Small intestine (tissue), 7 donors: ENCODE data around the gene UBE2A. TPM values are rescaled to one million over a fixed set of nuclear protein-coding genes. Genes with fewer than 3 reads are reported as not detected.

Experiments used
- DNase-seq, 2 donors: peaks; one replicate each; pipeline versions ENCODE4 v3.0.0 to v3.0.0-alpha.2; 2013
- FAIRE-seq: peaks from 2 replicates; lab custom pipeline; 2012; peaks lifted over from hg19 to GRCh38; lab: Jason Lieb, UNC
- H3K27ac ChIP-seq, 3 donors: one replicate each; pipeline ENCODE4 v1.5.1; 2013; ENCODE audit warnings: low read length in 2 of 3, mild to moderate bottlenecking in 2 of 3, control low read depth in 1 of 3, inconsistent platforms in 1 of 3, low read depth in 1 of 3, moderate library complexity in 1 of 3
- H3K27me3 ChIP-seq, 3 donors: one replicate each; pipeline ENCODE4 v1.6.1; 2013; ENCODE audit warnings: low read length in 3 of 3, inconsistent platforms in 1 of 3; ENCODE audit not compliant: control insufficient read depth in 3 of 3, insufficient read depth in 3 of 3
- H3K36me3 ChIP-seq, 3 donors: one replicate each; pipeline ENCODE4 v1.6.1; 2013; ENCODE audit warnings: low read length in 3 of 3, inconsistent platforms in 1 of 3, low read depth in 1 of 3, mild to moderate bottlenecking in 1 of 3, moderate library complexity in 1 of 3; ENCODE audit not compliant: control insufficient read depth in 3 of 3, insufficient read depth in 2 of 3
- H3K4me1 ChIP-seq, 3 donors: one replicate each; pipeline ENCODE4 v1.6.1; 2013; ENCODE audit warnings: low read length in 2 of 3, inconsistent platforms in 1 of 3, low read depth in 1 of 3, mild to moderate bottlenecking in 1 of 3, moderate library complexity in 1 of 3; ENCODE audit not compliant: control insufficient read depth in 3 of 3, insufficient read depth in 2 of 3
- H3K4me3 ChIP-seq, 3 donors: one replicate each; pipeline ENCODE4 v1.5.1; 2013; ENCODE audit warnings: low read length in 3 of 3, control low read depth in 1 of 3, inconsistent platforms in 1 of 3, low read depth in 1 of 3, mild to moderate bottlenecking in 1 of 3, moderate library complexity in 1 of 3
- H3K9me3 ChIP-seq, 2 donors: one replicate each; pipeline ENCODE4 v1.6.1; 2013; ENCODE audit warnings: low read depth in 1 of 2, low read length in 1 of 2; ENCODE audit not compliant: control insufficient read depth in 2 of 2, insufficient read depth in 1 of 2
- WGBS, 3 donors: extraction: QIAGEN DNeasy Blood & Tissue Kit; methylation state at CpG; one replicate each; pipeline ENCODE4 v1.1.7; 2013; 5-methylcytosine and 5-hydroxymethylcytosine counted together
- polyA plus RNA-seq, 4 donors: library from polyadenylated mRNA; stranded (reverse) in 3 of 4; unstranded in 1 of 4; fragments of 200-250 nt in 3 of 4; fragments of 120-200 nt in 1 of 4; gene quantifications; one replicate each; pipeline versions ENCODE4 v1.2.1 to v1.2.3, GENCODE V29; 2013
- donor health status: healthy with polysubstance abuse.
- donor health status: control.
- donor health status: control.
- donor health status: Bipolar disorder and iron deficiency.
- donor health status: healthy.

Gene UBE2A
- polyA plus RNA-seq, 4 donors = 44.3 to 80.1 (median 62.3) TPM

- Histone ChIP-seq H3K27ac (no peak overlapping the region), H3K4me1 (no peaks in the 10 kb centered on the region), H3K4me3 (no peak overlapping the region), H3K27me3 (no peaks in the 10 kb centered on the region), H3K9me3 (no peaks in the 10 kb centered on the region), H3K36me3 (peaks cover 0 to 9% (median 0%) of the 10 kb centered on the region in 3 donors)
- 84 to 93% (median 92%) methylated on average over 3 of the region's 3 CpGs for WGBS, 3 donors
- DNase-seq = no peak
- FAIRE-seq = no peak
These were observed 21.9 kb upstream of the UBE2A start for GRCh38 chrX:119552508-119552907.

- peak within 1 kb of the TSS; percentile 41 to 78 (median 50) for H3K4me3 ChIP-seq
- FAIRE-seq (no peak), DNase-seq (peak; percentile 88 to 93)
- WGBS, 3 donors = 1 to 28% (median 6%) methylated on average over 24 to 27 of the region's 27 CpGs
- peak within 1 kb of the TSS in 2 of 3 donors; percentile 72 to 84 for H3K27ac ChIP-seq
- no peaks in the 10 kb centered on the region for H3K27me3 ChIP-seq
- H3K4me1 ChIP-seq = no peaks in the 10 kb centered on the region
- peaks cover 0 to 3% (median 0%) of the 10 kb centered on the region in 3 donors for H3K36me3 ChIP-seq
- H3K9me3 ChIP-seq = no peaks in the 10 kb centered on the region
These were observed 9.2 kb upstream of the UBE2A start, which contains the start of gene STEEP1 for GRCh38 chrX:119565107-119565663. TSS of gene STEEP1 (minus strand) at chrX:119565409. CDS start at chrX:119565355, 54 bp downstream.

GRCh38 chrX:119570351-119570835 lies 4.0 kb upstream of the UBE2A start:
- no peak overlapping the region for H3K27ac ChIP-seq
- H3K4me3 ChIP-seq = no peak overlapping the region
- DNase-seq = no peak
- H3K9me3 ChIP-seq = no peaks in the 10 kb centered on the region
- H3K4me1 ChIP-seq = no peaks in the 10 kb centered on the region
- 86 to 91% (median 89%) methylated on average over 6 of the region's 6 CpGs for WGBS, 3 donors
- H3K27me3 ChIP-seq = no peaks in the 10 kb centered on the region
- no peaks in the 10 kb centered on the region for H3K36me3 ChIP-seq
- FAIRE-seq = no peak

DNA sequence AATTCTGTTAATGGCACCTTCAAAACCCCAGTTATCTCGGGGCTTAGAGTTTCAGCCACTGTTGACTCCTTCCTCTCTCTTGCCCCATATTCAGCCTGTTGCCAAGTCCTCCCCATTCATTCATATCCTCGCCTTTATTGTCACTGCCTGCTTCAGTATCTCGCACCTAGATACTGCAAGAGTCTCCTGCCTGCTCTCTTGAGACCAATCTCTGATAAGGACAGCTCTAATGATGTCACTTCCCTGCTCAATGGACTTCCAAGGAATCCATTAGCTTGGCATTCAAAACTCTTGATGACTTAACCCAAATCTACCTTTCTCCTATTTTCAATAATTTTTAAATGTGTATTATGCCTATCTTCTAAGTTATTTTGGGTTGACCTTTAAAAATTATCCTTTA lies 1.1 kb upstream of the UBE2A start:
- peak overlapping the region in 1 of 3 donors; percentile 80 for H3K4me3 ChIP-seq
- H3K27ac ChIP-seq = peak overlapping the region in 1 of 3 donors; percentile 94
- H3K9me3 ChIP-seq = no peaks in the 10 kb centered on the region
- FAIRE-seq (no peak), DNase-seq (peak; percentile 42 to 49)
- peaks cover 0 to 7% (median 0%) of the 10 kb centered on the region in 3 donors for H3K4me1 ChIP-seq
- no peaks in the 10 kb centered on the region for H3K36me3 ChIP-seq
- 26 to 55% (median 43%) methylated on average over 3 of the region's 3 CpGs for WGBS, 3 donors
- no peaks in the 10 kb centered on the region for H3K27me3 ChIP-seq

GRCh38 chrX:119573840-119574393 lies 446 bp upstream of the UBE2A start:
- H3K27ac ChIP-seq = peak overlapping the region; percentile 68 to 96 (median 94)
- WGBS, 3 donors = 0 to 36% (median 8%) methylated on average over 26 to 30 of the region's 30 CpGs

DNA sequence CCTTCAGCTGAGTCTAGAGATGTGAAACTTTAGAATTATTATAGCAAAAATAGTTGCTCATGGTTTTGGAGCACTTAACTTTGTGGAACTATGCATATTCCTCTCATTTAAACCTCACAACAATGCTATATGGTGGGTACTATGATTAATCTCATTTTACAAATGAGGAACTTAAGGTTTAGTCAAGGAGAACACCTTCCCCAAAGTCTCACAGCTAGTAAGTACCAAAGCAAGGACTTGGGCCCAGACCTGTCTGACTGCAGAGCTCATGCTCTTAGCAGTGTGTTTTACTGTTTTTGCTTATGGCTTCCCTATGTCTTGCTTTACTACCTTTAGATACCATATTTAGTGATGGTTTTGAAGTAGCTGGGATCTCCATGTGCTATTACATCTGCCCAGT lies 5.1 kb downstream of the UBE2A start:
- Histone ChIP-seq H3K9me3 (no peaks in the 10 kb centered on the region), H3K27ac (no peak overlapping the region), H3K4me3 (no peak overlapping the region), H3K4me1 (peaks cover 0 to 7% (median 0%) of the 10 kb centered on the region in 3 donors), H3K27me3 (no peaks in the 10 kb centered on the region), H3K36me3 (no peaks in the 10 kb centered on the region)
- FAIRE-seq = no peak
- no peak for DNase-seq

More at GRCh38 chrX:119573840-119574393, 446 bp upstream of the UBE2A start:
- DNase-seq (peak in 1 of 2 donors; percentile 27), FAIRE-seq (no peak)
- Histone ChIP-seq H3K4me1 (peaks cover 0 to 7% (median 0%) of the 10 kb centered on the region in 3 donors), H3K27me3 (no peaks in the 10 kb centered on the region), H3K9me3 (no peaks in the 10 kb centered on the region), H3K4me3 (peak overlapping the region; percentile 53 to 84 (median 80)), H3K36me3 (no peaks in the 10 kb centered on the region)

GRCh38 chrX:119583431-119584059 lies 9.2 kb downstream of the UBE2A start:
- no peaks in the 10 kb centered on the region for H3K4me1 ChIP-seq
- no peaks in the 10 kb centered on the region for H3K36me3 ChIP-seq
- H3K27me3 ChIP-seq = no peaks in the 10 kb centered on the region
- no peak for DNase-seq
- no peak overlapping the region for H3K4me3 ChIP-seq
- H3K9me3 ChIP-seq = no peaks in the 10 kb centered on the region
- FAIRE-seq = no peak
- WGBS, 3 donors = 40 to 72% (median 58%) methylated on average over 2 of the region's 2 CpGs
- no peak overlapping the region for H3K27ac ChIP-seq

GRCh38 chrX:119589810-119590209 lies 15.4 kb downstream of the UBE2A start:
- no peaks in the 10 kb centered on the region for H3K9me3 ChIP-seq
- H3K36me3 ChIP-seq = peaks cover 2 to 13% (median 3%) of the 10 kb centered on the region in 3 donors
- no peak overlapping the region for H3K4me3 ChIP-seq
- H3K27ac ChIP-seq = no peak overlapping the region
- no peak for DNase-seq
- no peak for FAIRE-seq
- H3K4me1 ChIP-seq = no peaks in the 10 kb centered on the region
- WGBS, 3 donors = 88 to 94% (median 93%) methylated on average over 5 of the region's 5 CpGs
- no peaks in the 10 kb centered on the region for H3K27me3 ChIP-seq
